Right lung (tissue), 5 donors: Measurements from ENCODE around the gene NAA40. TPM values are rescaled to one million over a fixed set of nuclear protein-coding genes. Genes with fewer than 3 reads are reported as not detected.

ENCODE experiments used
- DNase-seq, 2 donors: peaks; one replicate each; pipeline ENCODE4 v3.0.0-alpha.2; 2013
- polyA plus RNA-seq, 5 donors: library from polyadenylated mRNA; unstranded; fragments of 120-200 nt; gene quantifications; one replicate each; pipeline versions ENCODE4 v1.2.1 to v1.2.3, GENCODE V29; 2013; ENCODE audit warnings: inconsistent platforms in 1 of 5, low replicate concordance in 1 of 5; ENCODE audit not compliant: insufficient read length in 5 of 5, insufficient read depth in 1 of 5

Gene NAA40
- polyA plus RNA-seq, 5 donors: 24.8 to 31.1 (median 28.0) TPM

GRCh38 chr11:63911876-63912275 lies 26.9 kb upstream of the NAA40 start:
- no peak for DNase-seq

- no peak for DNase-seq
Measured at GRCh38 chr11:63912678-63913077, 26.1 kb upstream of the NAA40 start.

- DNase-seq: no peak
Measured at GRCh38 chr11:63913866-63914830, 24.7 kb upstream of the NAA40 start.

- no peak for DNase-seq
Measured at GRCh38 chr11:63914896-63915691, 23.7 kb upstream of the NAA40 start.

- no peak for DNase-seq
Measured at GRCh38 chr11:63915961-63916836, 22.6 kb upstream of the NAA40 start.

GRCh38 chr11:63916837-63917691 lies 21.7 kb upstream of the NAA40 start, which contains the start of gene RCOR2:
TSS of gene RCOR2 (minus strand) at chr11:63917164. CDS start at chr11:63916456, 708 bp downstream.
- peak; percentile 79 to 82 for DNase-seq

GRCh38 chr11:63917692-63918506 lies 20.9 kb upstream of the NAA40 start:
- peak in 1 of 2 donors; percentile 66 for DNase-seq

GRCh38 chr11:63918507-63919191 lies 20.2 kb upstream of the NAA40 start:
- no peak for DNase-seq

- DNase-seq: no peak
Measured at GRCh38 chr11:63919267-63920125, 19.3 kb upstream of the NAA40 start.

GRCh38 chr11:63920126-63920938 lies 18.5 kb upstream of the NAA40 start:
- DNase-seq: peak; percentile 75

- no peak for DNase-seq
Measured at GRCh38 chr11:63920939-63921417, 17.8 kb upstream of the NAA40 start.

- DNase-seq: no peak
Measured at GRCh38 chr11:63922673-63923192, 16.1 kb upstream of the NAA40 start.

GRCh38 chr11:63923319-63923718 lies 15.5 kb upstream of the NAA40 start:
- DNase-seq: no peak

GRCh38 chr11:63929616-63930015 lies 9.2 kb upstream of the NAA40 start:
- DNase-seq: no peak

GRCh38 chr11:63931045-63931444 lies 7.8 kb upstream of the NAA40 start:
- no peak for DNase-seq

- DNase-seq: no peak
Measured at GRCh38 chr11:63931876-63932275, 6.9 kb upstream of the NAA40 start.

GRCh38 chr11:63933459-63933858 lies 5.3 kb upstream of the NAA40 start:
- DNase-seq: no peak
